Stimulated activated naive CD8-positive, alpha-beta T cell treated with anti-CD3 and anti-CD28 coated beads, Interleukin-15, amount 100 ng/mL, for 72 hours (primary cell): ENCODE measurements around the gene CLDND2.

ENCODE experiments used
- ATAC-seq: fragments of 150-1000 bp; cut with Tn5 transposase; 2 replicates; pipeline ENCODE4 v1.10.0; 2021; ENCODE audit warnings: mild to moderate bottlenecking, moderate library complexity
- DNase-seq, 2 donors: peaks; one replicate each; pipeline ENCODE4 v3.0.0; 2021 to 2022
- H3K27ac Mint-ChIP-seq, 2 donors: one replicate each; pipeline ENCODE4 v1.8.0; 2022; ENCODE audit warnings: mild to moderate bottlenecking in 2 of 2, mixed read lengths in 2 of 2, moderate library complexity in 2 of 2
- H3K27me3 Mint-ChIP-seq: one replicate; pipeline ENCODE4 v1.8.0; 2022; ENCODE audit warnings: mixed read lengths
- H3K4me1 Mint-ChIP-seq: one replicate; pipeline ENCODE4 v1.8.0; 2022; ENCODE audit warnings: mild to moderate bottlenecking, mixed read lengths
- H3K4me3 Mint-ChIP-seq, 2 donors: one replicate each; pipeline ENCODE4 v1.8.0; 2022; ENCODE audit warnings: mild to moderate bottlenecking in 2 of 2, mixed read lengths in 2 of 2, moderate library complexity in 1 of 2
- H3K9me3 Mint-ChIP-seq, 2 donors: one replicate each; pipeline ENCODE4 v1.8.0; 2022; ENCODE audit warnings: mixed read lengths in 2 of 2

CLDND2 gene

GRCh38 chr19:51367565-51368365 lies 1.0 kb downstream of the CLDND2 start:
- Mint-ChIP-seq H3K4me1 (peaks cover 68% of the 10 kb centered on the region), H3K27ac (peak overlapping the region; percentile 96 to 97), H3K4me3 (peak overlapping the region; percentile 97 to 100), H3K9me3 (no peaks in the 10 kb centered on the region), H3K27me3 (no peaks in the 10 kb centered on the region)
- DNase-seq (peak; percentile 99), ATAC-seq (peak; percentile 85)

GRCh38 chr19:51367255-51367564 lies 1.6 kb downstream of the CLDND2 start:
- peak overlapping the region; percentile 97 to 98 for H3K27ac Mint-ChIP-seq
- DNase-seq (no peak), ATAC-seq (peak; percentile 8)
- peaks cover 68% of the 10 kb centered on the region for H3K4me1 Mint-ChIP-seq
- no peaks in the 10 kb centered on the region for H3K9me3 Mint-ChIP-seq
- no peaks in the 10 kb centered on the region for H3K27me3 Mint-ChIP-seq
- H3K4me3 Mint-ChIP-seq, result peak overlapping the region; percentile 97 to 100

GRCh38 chr19:51366389-51367254 lies 2.2 kb downstream of the CLDND2 start:
- Mint-ChIP-seq H3K9me3 (no peaks in the 10 kb centered on the region), H3K4me1 (peaks cover 67% of the 10 kb centered on the region), H3K27ac (peak overlapping the region; percentile 97 to 98), H3K27me3 (no peaks in the 10 kb centered on the region), H3K4me3 (peak overlapping the region; percentile 97 to 100)
- DNase-seq (peak; percentile 87 to 95), ATAC-seq (peak; percentile 66)

- H3K27ac Mint-ChIP-seq, result peak within 1 kb of the TSS; percentile 97 to 98
- peak within 1 kb of the TSS; percentile 97 to 100 for H3K4me3 Mint-ChIP-seq
- ATAC-seq, result no peak
- no peaks in the 10 kb centered on the region for H3K27me3 Mint-ChIP-seq
- no peaks in the 10 kb centered on the region for H3K9me3 Mint-ChIP-seq
- DNase-seq, result no peak
- peaks cover 65% of the 10 kb centered on the region for H3K4me1 Mint-ChIP-seq
These were observed 2.8 kb downstream of the CLDND2 start, which contains the start of gene ETFB for GRCh38 chr19:51365965-51366388. ETFB (minus strand) TSS chr19:51366388; CDS start chr19:51366326, 62 bp downstream.

GRCh38 chr19:51365211-51365964 lies 3.4 kb downstream of the CLDND2 start:
- DNase-seq (peak in 1 of 2 donors; percentile 30), ATAC-seq (no peak)
- no peaks in the 10 kb centered on the region for H3K27me3 Mint-ChIP-seq
- H3K4me3 Mint-ChIP-seq, result peak overlapping the region; percentile 97 to 100
- peaks cover 65% of the 10 kb centered on the region for H3K4me1 Mint-ChIP-seq
- H3K9me3 Mint-ChIP-seq, result no peaks in the 10 kb centered on the region
- H3K27ac Mint-ChIP-seq, result peak overlapping the region; percentile 97 to 98

GRCh38 chr19:51364200-51365106 lies 4.3 kb downstream of the CLDND2 start:
- no peaks in the 10 kb centered on the region for H3K27me3 Mint-ChIP-seq
- ATAC-seq (no peak), DNase-seq (no peak)
- peak overlapping the region; percentile 68 to 100 for H3K4me3 Mint-ChIP-seq
- H3K9me3 Mint-ChIP-seq, result no peaks in the 10 kb centered on the region
- H3K27ac Mint-ChIP-seq, result peak overlapping the region; percentile 33 to 61
- H3K4me1 Mint-ChIP-seq, result peaks cover 68% of the 10 kb centered on the region

- peak overlapping the region in 1 of 2 donors; percentile 63 for H3K27ac Mint-ChIP-seq
- H3K4me3 Mint-ChIP-seq, result no peak overlapping the region
- H3K4me1 Mint-ChIP-seq, result peaks cover 72% of the 10 kb centered on the region
- ATAC-seq (no peak), DNase-seq (no peak)
- H3K9me3 Mint-ChIP-seq, result no peaks in the 10 kb centered on the region
- H3K27me3 Mint-ChIP-seq, result no peaks in the 10 kb centered on the region
These were observed 7.6 kb downstream of the CLDND2 start for GRCh38 chr19:51361239-51361638.

GRCh38 chr19:51359294-51359693 lies 9.5 kb downstream of the CLDND2 start:
- Mint-ChIP-seq H3K4me1 (peaks cover 73% of the 10 kb centered on the region), H3K9me3 (no peaks in the 10 kb centered on the region), H3K27ac (peak overlapping the region in 1 of 2 donors; percentile 8), H3K4me3 (no peak overlapping the region), H3K27me3 (no peaks in the 10 kb centered on the region)
- DNase-seq (no peak), ATAC-seq (no peak)

GRCh38 chr19:51357952-51358351 lies 10.9 kb downstream of the CLDND2 start:
- DNase-seq, result no peak
- Mint-ChIP-seq H3K27me3 (no peaks in the 10 kb centered on the region), H3K9me3 (no peaks in the 10 kb centered on the region), H3K27ac (peak overlapping the region in 1 of 2 donors; percentile 66), H3K4me3 (no peak overlapping the region), H3K4me1 (peaks cover 64% of the 10 kb centered on the region)
- no peak for ATAC-seq

GRCh38 chr19:51356159-51356801 lies 12.5 kb downstream of the CLDND2 start:
- no peaks in the 10 kb centered on the region for H3K27me3 Mint-ChIP-seq
- DNase-seq (no peak), ATAC-seq (no peak)
- H3K4me1 Mint-ChIP-seq, result peaks cover 50% of the 10 kb centered on the region
- no peaks in the 10 kb centered on the region for H3K9me3 Mint-ChIP-seq
- no peak overlapping the region for H3K27ac Mint-ChIP-seq
- H3K4me3 Mint-ChIP-seq, result peak overlapping the region in 1 of 2 donors; percentile 17

GRCh38 chr19:51354742-51355148 lies 14.1 kb downstream of the CLDND2 start:
- DNase-seq (no peak), ATAC-seq (peak; percentile 74)
- Mint-ChIP-seq H3K9me3 (no peaks in the 10 kb centered on the region), H3K4me1 (peaks cover 35% of the 10 kb centered on the region), H3K27me3 (no peaks in the 10 kb centered on the region), H3K4me3 (peak overlapping the region; percentile 40 to 56), H3K27ac (peak overlapping the region; percentile 15 to 63)

GRCh38 chr19:51354103-51354741 lies 14.6 kb downstream of the CLDND2 start:
- peaks cover 30% of the 10 kb centered on the region for H3K4me1 Mint-ChIP-seq
- no peaks in the 10 kb centered on the region for H3K9me3 Mint-ChIP-seq
- DNase-seq, result no peak
- peak overlapping the region; percentile 40 to 56 for H3K4me3 Mint-ChIP-seq
- ATAC-seq, result no peak
- no peaks in the 10 kb centered on the region for H3K27me3 Mint-ChIP-seq
- peak overlapping the region in 1 of 2 donors; percentile 5 for H3K27ac Mint-ChIP-seq

GRCh38 chr19:51352783-51353360 lies 15.9 kb downstream of the CLDND2 start:
- no peaks in the 10 kb centered on the region for H3K27me3 Mint-ChIP-seq
- no peak for ATAC-seq
- no peak overlapping the region for H3K4me3 Mint-ChIP-seq

More at GRCh38 chr19:51352783-51353360, 15.9 kb downstream of the CLDND2 start:
- Mint-ChIP-seq H3K27ac (no peak overlapping the region), H3K4me1 (peaks cover 27% of the 10 kb centered on the region), H3K9me3 (no peaks in the 10 kb centered on the region)
- no peak for DNase-seq
